GM19035 (cell line): ENCODE measurements around the gene MMP17.

Experiments used
- ATAC-seq: cut with Tn5 transposase; IDR thresholded peaks from one replicate; pipeline ENCODE4 v1.9.1; 2021; ENCODE audit not compliant: unreplicated experiment

The MMP17 gene

DNA sequence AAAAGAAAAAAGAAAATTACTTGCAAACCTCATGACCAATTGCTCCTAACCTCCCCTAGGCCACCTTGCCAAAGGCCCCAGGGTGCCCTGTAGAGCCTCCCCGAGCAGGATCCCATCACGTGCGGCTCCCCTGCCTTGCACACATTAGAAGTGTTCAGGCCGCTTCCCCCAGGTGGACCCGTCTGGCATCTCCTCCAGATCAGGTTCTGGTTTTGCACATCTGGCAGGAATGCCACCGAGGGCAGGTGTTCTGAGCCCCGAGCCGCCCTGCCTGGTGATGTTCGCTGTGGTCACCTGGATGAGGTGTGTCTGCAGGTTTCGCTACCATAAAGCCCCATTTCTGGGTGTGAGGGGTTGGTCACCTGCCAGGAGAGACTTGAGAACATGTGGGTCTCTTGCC lies 19.3 kb downstream of the MMP17 start:
- no peak for ATAC-seq

DNA sequence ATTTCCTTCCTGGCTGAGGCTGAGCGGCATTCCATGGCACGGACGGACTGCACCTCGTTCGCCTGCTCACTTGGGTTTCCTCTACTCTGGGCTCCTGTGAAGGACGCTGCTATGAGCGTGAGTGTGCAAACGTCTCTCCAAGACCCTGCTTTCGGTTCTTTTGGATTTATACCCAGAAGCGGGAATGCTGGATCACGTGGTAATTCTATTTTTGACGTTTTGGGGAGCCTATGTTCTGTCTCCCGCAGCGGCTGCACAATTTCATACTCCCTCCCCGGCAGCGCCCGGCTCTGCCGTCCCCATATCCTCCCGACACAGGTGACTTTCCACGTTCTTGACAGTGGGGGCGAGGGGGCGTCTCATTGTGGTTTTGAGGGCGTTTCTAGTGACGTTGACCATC lies 20.6 kb downstream of the MMP17 start:
- ATAC-seq = no peak

DNA sequence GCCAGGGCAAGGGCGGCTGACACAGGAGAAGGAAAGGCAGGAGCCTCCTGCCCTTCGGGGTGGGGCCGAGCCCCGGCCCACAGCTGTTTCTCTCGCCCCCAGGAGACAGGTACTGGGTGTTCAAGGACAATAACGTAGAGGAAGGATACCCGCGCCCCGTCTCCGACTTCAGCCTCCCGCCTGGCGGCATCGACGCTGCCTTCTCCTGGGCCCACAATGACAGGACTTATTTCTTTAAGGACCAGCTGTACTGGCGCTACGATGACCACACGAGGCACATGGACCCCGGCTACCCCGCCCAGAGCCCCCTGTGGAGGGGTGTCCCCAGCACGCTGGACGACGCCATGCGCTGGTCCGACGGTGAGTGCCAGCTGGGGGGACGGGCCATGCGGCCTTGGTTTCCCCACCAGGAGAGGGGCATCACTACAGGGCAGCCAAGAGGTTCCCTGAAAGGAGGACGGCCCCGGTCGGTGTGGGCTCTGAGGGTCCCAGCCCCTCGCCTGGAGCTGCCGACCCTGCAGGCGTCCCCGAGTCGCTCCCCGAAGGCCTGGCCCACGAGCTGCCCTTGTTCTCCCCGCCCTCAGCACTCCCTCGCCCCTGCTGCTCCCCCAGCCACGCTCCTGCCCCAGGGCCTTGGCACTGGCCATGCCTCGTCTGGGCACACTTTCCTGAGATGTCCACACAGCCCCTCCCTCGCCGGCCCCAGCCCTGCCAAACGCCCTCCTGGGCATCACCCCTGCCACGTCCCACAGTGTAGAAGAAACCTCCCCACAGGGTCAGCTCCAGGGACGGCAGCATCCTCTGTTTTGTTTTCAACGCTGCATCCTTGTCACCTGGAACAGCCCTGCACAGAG lies 21.7 kb downstream of the MMP17 start:
- ATAC-seq = no peak

DNA sequence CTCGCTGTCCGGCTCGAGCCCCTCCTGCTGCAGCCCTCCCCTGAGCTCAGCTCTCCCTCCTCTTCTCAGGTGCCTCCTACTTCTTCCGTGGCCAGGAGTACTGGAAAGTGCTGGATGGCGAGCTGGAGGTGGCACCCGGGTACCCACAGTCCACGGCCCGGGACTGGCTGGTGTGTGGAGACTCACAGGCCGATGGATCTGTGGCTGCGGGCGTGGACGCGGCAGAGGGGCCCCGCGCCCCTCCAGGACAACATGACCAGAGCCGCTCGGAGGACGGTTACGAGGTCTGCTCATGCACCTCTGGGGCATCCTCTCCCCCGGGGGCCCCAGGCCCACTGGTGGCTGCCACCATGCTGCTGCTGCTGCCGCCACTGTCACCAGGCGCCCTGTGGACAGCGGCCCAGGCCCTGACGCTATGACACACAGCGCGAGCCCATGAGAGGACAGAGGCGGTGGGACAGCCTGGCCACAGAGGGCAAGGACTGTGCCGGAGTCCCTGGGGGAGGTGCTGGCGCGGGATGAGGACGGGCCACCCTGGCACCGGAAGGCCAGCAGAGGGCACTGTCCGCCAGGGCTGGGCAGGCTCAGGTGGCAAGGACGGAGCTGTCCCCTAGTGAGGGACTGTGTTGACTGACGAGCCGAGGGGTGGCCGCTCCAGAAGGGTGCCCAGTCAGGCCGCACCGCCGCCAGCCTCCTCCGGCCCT lies 22.8 kb downstream of the MMP17 start:
- no peak for ATAC-seq

DNA sequence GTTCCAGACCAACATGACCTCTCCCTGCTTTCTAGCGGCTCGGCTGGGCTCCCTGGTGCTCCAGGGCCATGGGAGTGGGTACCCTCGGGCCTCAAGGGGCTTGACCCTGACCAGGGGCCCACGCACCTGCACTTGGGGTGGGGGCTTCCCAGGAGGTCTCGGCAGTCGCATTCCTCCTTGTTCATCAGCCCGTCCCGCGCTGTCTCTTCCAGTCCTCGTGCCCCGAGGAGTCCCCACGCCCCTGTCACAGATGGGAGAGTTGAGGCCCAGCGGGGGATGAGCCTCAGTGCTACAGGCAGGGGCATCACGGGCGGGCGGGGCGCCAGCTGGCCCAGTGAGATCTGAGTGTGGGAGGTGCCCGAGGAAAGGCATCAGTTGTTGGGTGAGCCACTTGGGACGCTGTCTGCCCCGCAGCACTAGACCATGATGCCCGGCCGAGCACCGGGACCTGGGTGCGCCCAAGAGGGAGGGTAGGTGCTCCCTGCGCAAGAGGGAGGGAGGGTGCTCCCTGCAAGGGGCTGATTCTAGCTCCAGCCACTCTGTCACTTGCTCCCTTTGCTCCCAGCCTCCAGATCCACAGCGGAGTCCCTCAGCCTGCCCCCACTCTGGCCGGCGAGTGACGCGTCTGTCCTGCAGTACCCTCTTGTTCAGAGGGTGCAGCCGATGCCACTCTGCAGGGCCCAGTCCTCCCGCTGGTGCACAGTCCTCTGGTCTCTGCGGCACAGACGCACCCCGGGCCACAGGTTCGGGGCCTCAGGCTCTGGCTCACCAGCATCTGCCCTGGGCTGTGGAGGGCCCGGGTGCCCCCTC lies 23.8 kb downstream of the MMP17 start:
- no peak for ATAC-seq

DNA sequence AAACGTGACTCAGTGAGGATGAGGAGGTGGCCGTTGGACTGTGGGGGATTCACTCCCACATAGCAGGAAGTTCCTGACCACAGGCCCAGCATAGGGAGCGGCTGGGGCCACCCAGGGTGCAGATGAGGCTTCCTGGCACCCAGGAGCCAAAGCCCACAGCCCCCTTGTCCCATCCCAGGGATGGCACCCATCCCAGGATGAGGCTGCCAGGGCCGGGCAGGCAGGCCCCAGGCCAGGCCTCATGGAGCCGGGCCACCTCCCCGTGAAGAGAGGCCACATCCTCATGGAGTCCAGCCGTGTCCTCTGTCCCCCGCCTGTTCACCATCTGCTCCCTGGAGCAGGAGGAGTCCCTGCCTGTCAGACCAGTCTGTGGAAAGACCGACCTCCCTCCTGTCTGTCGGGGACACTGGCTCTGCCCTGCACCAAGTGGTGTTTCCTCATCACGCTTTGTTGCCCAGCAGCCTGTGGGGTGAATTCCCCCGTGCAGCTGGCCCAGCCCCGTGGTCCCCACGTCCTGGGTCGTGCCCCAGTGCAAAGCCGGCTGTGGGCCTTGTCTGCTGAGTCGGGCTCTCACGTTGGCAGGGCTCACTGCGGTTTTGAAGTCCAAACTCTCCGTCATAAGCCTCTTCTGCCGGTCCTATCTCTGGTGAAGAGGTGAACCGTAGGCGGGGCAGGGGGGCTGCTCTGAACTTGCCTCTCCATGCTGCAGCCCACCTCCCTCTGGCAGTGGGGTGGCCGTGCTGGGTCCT lies 24.5 kb downstream of the MMP17 start:
- no peak for ATAC-seq

DNA sequence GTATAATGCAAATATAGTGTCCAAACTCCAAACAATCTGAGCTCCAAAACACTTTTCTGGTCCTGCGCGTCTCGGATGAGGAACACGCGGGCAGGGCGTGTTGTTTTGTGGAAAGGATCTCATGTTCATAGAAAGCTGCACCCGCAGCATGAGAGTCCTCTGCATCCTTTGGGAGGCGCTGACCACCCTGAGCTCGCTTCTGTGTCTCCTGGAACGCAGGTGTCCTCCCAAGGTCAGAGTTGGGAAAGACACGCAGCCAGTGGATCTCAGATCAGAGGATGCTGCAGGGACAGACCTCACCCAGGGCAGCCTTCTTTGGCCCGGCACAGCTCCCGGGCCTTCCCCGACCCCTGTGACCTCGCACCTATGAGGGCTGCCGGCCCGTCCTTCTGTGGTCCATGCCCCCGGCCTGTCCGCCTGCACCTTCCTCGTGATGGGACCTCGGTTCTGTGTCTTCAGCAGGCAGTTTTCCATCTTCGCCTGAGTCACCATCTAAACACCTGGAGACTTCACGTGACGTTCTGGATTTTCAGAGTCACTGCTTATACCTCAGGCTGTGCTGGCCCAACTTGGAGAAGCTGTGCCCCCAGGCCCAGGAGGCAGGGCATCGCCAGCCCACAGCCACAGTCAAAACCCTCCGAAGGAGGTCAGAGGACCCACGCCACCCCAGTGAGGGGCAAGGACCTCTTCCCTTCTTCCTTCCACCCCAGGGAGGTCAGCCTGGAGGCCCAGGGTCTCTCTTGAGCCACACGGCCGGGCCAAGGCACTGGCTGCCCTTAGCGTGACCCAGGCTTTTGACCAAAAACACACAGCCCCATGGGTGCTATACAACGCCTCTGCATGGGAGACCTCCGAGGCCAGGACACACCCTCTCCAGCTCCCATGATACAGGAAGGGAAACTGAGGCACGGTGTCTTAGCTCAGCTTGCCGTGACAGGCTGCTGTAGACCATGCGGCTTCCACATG lies 25.9 kb downstream of the MMP17 start:
- ATAC-seq = no peak

DNA sequence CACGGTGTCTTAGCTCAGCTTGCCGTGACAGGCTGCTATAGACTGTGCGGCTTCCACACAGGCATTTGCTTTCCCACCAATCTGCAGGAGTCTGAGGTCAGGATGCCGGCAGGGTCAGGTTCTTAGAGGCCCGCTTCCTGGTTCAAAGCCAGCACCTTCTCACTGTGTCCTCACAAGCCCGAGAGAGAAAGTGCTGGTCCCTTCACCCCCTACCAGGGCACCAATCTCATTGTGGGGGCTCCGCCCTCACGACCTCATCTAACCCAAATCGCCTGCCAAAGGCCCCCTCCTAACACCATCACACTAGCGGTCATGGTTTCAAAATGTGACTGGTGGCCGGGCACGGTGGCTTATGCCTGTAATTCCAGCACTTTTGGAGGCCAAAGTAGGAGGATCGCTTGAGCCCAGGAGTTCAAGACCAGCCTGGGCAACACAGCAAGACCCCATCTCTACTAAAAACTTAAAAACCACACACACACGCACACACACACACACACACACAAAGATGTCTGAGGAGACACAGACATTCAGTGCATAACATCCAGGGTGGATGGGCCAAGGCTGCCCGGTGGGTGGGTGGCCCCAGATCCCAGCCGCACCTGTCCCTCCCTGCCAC lies 26.8 kb downstream of the MMP17 start:
- no peak for ATAC-seq

DNA sequence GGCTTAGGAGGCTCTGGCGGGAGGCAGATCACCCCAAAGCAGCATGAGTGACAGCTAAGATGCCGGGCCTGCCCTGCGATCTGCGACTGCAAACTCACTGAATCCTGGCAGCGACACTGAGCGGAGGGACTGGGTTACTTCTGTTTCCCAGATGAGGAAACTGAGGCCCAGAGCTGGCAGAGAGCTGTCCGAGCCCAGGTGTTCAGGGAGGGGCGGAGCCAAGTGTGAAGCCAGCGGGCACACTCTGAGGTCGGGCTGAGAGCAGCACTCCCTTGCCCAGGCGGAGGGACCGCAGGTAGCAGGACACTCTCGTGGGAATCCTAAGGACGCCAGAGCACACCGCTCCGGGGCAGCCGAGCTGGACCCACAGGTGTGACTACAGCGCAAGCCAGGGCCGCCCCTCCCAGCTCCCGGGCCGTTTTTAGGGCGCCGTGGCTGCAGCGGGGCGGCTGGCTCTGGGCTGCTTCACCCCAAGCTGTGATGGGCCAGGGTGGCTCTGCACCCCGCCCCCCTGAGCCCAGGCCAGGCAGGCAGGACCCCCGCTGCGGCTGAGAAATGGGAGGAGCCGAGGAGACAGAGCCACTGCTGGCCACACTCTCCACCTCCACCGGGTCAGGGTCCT lies 27.4 kb downstream of the MMP17 start:
- no peak for ATAC-seq

DNA sequence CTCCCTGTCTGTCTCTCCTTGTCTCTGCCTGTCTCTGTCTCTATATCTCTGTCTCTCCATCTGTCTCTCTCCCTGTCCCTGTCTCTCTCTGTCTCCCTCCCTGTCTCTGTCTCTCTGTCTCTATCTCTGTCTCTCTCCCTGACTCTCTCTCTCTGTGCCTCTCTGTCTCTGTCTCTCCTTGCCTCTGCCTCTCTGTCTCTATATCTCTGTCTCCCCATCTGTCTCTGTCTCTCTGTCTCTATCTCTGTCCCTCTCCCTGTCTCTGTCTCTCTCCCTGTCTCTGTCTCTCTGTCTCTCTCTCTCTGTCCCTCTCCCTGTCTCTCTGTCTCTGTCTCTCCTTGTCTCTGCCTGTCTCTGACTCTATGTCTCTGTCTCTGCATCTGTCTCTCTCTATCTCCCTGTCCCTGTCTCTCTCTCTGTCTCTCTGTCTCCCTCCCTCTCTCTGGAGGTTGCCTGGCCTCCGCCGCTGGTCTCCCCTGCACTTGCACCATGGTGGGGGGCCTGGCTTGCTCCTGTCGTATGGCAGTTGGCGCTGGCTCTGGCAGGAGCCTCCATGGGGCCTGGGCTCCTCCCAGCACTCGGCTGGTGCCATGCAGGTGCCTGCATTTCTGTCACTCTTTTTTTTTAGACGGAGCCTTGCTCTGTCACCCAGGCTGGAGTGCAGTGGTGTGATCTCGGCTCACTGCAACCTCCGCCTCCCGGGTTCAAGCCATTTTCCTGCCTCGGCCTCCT lies 28.3 kb downstream of the MMP17 start:
- no peak for ATAC-seq

DNA sequence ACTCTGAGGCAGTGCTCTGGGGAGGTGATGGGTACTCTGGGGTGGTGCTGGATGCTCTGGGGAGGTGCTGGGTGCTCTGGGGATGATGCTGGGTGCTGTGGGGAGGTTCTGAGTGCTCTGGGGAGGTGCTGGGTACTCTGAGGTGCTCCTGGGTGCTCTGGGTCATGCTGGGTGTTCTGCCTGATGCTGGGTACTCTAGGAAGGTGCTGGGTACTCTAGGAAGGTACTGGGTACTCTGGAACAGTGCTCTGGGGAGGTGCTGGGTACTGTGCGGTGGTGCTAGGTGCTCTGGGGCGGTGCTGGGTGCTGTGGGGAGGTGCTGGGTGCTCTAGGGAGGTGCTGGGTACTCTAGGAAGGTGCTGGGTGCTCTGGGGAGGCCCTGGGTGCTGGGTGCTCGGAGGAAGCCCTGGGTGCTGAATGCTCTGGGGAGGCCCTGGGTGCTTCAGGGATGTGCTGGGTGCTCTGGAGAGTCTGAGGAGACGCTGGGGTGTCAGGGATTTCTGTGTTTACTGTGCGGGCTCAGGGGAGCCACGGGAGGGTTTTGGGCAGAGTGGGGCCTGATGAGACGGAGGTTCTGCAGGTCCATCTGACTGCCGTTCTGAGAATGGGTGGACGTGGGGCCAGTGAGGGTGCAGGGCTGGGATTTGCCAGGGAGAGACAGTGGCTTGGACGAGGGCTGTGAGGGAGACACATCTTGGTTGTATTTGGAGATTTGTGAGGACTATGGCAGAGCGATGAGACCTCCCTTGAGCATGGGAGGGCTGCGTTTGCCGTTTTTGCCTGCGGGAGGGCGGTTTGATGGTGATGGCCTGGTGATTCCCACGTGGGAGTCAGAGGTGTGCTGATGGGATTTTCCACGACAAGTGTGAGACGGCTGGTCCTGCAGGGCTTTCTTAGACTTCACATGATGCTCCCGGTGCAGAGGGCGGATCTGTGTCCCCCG lies 30.0 kb downstream of the MMP17 start:
- no peak for ATAC-seq

DNA sequence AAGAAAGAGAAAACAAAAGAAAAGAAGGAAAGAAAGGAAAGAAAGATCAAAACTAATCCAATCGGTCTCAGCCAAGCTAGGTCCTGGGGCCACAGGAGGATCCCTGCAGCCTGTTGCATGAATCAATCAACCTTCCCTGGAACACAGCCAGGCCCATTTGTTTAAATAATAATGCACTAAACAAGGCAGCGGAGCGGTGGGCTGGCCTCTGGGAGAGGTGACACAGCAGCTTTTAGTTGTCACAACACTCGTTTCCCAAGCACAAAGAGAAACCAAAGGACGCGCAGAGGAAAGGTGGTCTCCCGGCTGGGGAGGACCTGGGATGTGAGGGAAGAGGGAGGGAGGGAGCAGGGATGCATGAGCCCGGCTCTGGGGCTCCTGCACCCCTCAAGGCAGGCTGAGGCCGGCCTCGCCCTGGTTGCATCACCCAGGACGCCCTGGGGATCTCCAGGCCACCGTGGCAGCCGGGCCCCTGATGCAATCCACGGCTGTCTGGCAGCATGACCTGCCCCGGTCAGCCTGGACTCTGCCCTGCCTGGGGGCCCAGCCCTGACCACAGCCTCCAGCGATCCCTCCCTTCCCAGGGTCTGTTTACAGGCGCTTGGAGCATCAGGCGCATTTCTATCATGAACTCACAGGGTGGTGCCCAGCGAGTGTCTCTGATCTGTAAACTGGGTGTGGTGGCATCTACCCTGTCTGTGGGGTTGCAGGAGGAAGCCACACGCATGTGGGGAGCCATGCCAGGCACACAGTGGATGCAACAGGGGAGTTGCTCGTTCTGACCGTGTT lies 32.5 kb downstream of the MMP17 start:
- ATAC-seq = no peak

DNA sequence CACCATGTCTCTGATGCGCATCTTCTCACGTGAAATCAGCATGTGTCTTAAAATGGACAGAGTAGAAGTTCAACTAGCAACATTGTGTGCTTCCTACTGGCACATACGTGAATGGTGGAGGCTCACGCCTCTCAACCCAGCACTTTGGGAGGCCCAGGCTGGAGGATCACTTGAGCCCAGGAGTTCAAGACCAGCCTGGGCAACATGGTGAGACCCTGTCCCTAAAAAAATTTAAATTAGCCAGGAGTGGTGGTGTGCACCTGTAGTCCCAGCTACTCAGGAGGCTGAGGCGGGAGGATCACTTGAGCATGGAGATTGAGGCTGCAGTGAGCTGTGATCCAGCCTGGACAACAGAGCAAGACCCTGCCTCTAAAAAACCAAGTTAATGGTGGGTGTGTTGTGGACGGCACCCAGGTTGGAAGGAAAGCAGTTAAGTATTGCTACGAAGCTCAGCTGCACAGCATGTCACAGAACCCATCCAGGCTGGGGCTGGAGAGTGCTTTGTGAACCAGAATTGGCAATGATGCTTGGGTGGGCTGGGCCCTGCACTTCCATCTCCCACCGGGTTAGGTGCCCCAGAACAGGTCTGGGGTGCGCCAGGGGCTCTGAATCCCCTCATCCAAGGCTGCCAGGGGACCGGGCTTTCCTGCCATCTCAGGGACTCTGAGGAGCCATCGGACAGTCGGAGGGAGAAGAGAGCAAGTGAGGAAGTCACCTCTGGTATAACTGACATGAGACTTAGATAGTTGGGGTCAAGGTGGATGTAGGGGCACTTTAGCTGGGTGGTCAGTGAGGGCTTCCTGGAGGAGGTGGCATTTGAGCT lies 33.3 kb downstream of the MMP17 start:
- no peak for ATAC-seq

DNA sequence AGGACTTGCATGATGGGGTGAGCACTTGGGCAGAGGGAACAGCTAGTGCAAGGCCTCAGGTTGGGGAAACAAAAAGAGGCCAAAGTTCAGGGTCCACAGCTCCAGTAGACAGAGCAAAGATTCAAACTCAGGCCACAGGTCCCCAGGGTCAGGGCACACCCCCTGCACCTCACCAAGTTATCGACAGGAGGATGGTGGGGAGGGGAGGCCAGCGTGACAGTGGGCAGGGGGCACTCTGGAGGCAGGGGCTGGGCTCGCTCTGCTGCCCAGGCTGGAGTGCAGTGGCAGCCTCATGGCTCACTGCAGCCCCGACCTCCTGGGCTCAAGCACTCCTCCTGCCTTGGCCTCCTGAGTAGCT lies 33.9 kb downstream of the MMP17 start:
- no peak for ATAC-seq

DNA sequence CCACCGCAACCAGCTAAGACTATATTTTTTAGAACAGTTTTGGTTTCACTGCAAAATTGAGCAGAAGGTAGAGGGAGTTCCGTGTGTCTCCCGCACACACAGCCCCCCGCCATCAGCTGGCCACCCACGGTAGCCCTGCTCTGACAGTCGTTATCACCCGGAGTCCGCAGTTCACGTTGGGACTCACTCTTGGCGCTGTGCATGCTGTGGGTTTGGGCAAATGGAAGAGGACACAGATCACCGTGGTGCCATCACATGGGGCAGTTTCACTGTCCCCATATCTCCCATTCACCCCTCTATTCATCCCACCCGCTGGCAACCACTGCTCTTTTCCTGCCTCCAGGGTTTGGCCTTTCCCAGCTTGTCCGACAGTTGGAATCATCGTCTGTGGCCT lies 34.4 kb downstream of the MMP17 start:
- ATAC-seq = no peak
